Skeletal muscle tissue (tissue), 4 donors: ENCODE results near the gene AKAP8L. TPM values are rescaled to one million over a fixed set of nuclear protein-coding genes. Genes with fewer than 3 reads are reported as not detected.

Experiments
- H3K27ac ChIP-seq: one replicate; pipeline ENCODE4 v1.7.0; 2013; ENCODE audit warnings: mild to moderate bottlenecking, low read depth, low read length, inconsistent platforms
- H3K27me3 ChIP-seq, 3 donors: one replicate each; pipeline ENCODE4 v1.7.0; 2013; ENCODE audit warnings: low read length in 3 of 3; ENCODE audit not compliant: control insufficient read depth in 3 of 3, insufficient read depth in 3 of 3
- H3K36me3 ChIP-seq, 3 donors: one replicate each; pipeline ENCODE4 v1.7.0; 2013; ENCODE audit warnings: low read length in 3 of 3; ENCODE audit not compliant: control insufficient read depth in 3 of 3, insufficient read depth in 3 of 3
- H3K4me1 ChIP-seq, 3 donors: one replicate each; pipeline ENCODE4 v1.7.0; 2013; ENCODE audit warnings: low read length in 3 of 3, mild to moderate bottlenecking in 3 of 3; ENCODE audit not compliant: control insufficient read depth in 3 of 3, insufficient read depth in 3 of 3
- H3K4me3 ChIP-seq, 3 donors: one replicate each; pipeline ENCODE4 v1.7.0; 2013; ENCODE audit warnings: low read length in 3 of 3
- H3K9ac ChIP-seq, 3 donors: one replicate each; pipeline ENCODE4 v1.7.0; 2013; ENCODE audit warnings: low read length in 3 of 3, mild to moderate bottlenecking in 3 of 3, moderate library complexity in 2 of 3, low read depth in 1 of 3
- H3K9me3 ChIP-seq, 3 donors: one replicate each; pipeline ENCODE4 v1.7.0; 2013; ENCODE audit warnings: low read length in 3 of 3; ENCODE audit not compliant: control insufficient read depth in 3 of 3
- total RNA-seq: library from RNA; depleted of rRNA; stranded (reverse); fragments of >200 nt; gene quantifications from one replicate; pipeline ENCODE4 v1.2.3, GENCODE V29; 2014
- donor health status: Osteomylitis.

Gene AKAP8L
- total RNA-seq, 1 donor from 2014 or later = 39.1 TPM

DNA sequence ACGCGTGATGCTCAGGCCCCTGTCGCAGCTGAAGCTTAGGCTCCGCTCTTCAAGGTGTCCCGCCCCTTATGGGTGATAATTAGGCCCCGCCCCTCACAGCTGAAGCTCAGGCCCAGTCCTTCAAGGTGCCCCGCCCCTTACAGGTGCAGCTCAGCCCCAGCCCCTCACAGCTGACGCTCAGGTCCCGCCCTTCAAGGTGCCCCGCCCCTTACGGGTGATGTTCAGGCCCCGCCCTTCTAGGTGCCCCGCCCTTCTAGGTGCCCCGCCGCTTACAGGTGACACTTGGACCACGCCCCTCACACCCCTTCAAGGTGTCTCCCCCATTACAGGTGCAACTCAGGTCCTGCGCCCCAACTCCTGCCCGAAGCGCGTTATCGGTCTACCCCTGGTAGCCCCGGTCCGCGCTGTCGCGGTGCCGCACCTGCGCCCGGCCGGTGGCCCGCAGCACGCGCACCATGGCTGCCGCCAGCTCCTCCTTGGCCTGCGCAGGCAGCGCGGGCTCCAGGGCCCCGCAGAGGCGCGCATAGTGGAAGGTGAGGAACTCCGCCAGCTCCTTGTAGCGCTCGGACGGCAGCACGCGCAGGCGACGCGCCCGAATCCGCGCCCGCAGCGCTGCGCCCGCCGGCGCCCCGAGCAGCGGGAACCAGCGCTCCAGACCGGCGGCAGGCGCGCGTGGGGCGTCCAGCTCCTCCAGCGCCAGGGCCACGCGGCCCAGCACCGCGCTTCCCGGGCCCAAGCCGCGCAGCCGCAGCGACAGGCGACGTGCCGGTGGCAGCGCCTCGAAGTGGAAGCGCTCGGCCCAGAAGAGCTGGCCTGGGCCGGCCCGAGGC, 38.3 kb upstream of the AKAP8L start:
- Histone ChIP-seq H3K9ac (peak overlapping the region in 1 of 3 donors; percentile 40), H3K36me3 (no peaks in the 10 kb centered on the region), H3K27ac (no peak overlapping the region), H3K4me3 (peak overlapping the region in 2 of 3 donors; percentile 32 to 56), H3K9me3 (no peaks in the 10 kb centered on the region), H3K4me1 (peaks cover 15 to 23% (median 21%) of the 10 kb centered on the region in 3 donors), H3K27me3 (peaks cover 28 to 41% (median 33%) of the 10 kb centered on the region in 3 donors)

DNA sequence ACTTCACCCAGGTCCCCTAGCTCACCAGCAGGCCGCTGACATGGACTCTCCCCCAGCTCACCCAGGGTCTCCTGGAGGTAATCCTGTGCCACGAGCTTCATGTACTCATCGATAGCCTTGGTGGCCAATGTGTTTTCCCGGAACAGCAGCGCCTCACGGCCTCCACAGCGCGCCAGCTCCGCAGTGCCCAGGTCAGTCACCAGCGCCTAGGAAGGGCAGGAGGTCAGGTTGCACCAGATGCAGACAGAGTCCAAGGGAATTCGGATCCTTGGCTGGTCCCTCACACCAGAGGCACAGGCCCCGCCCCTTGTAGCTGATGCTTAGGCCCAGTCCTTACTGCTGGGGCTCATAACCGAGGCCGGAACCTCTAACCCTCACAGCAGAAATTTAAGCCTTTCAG, 37.7 kb upstream of the AKAP8L start:
- peaks cover 28 to 41% (median 33%) of the 10 kb centered on the region in 3 donors for H3K27me3 ChIP-seq
- no peaks in the 10 kb centered on the region for H3K9me3 ChIP-seq
- H3K27ac ChIP-seq = no peak overlapping the region
- peaks cover 15 to 23% (median 21%) of the 10 kb centered on the region in 3 donors for H3K4me1 ChIP-seq
- H3K9ac ChIP-seq = no peak overlapping the region
- H3K4me3 ChIP-seq = no peak overlapping the region
- H3K36me3 ChIP-seq = no peaks in the 10 kb centered on the region

DNA sequence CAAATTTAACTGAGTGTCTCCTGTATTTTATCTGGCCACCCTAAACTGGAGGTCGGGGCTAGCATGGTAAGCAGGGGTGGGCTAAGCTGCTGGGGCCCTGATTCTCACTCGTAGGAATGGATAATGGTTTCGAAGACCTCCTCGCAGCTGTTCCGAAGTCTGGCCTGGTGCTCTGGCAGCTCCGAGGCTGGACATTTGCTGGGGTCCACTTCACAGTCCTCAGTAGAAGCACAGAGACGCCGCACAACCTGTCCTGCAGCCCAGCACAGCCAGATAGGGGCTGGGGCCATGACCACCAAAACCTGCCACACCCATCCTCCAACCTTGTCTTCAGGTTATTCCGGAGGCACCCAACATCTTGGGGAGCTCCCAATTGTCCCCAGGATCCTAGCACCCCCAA, 37.2 kb upstream of the AKAP8L start:
- H3K9me3 ChIP-seq = no peaks in the 10 kb centered on the region
- H3K4me3 ChIP-seq = no peak overlapping the region
- no peak overlapping the region for H3K27ac ChIP-seq
- H3K4me1 ChIP-seq = peaks cover 15 to 23% (median 21%) of the 10 kb centered on the region in 3 donors
- peaks cover 28 to 41% (median 33%) of the 10 kb centered on the region in 3 donors for H3K27me3 ChIP-seq
- no peaks in the 10 kb centered on the region for H3K36me3 ChIP-seq
- no peak overlapping the region for H3K9ac ChIP-seq

DNA sequence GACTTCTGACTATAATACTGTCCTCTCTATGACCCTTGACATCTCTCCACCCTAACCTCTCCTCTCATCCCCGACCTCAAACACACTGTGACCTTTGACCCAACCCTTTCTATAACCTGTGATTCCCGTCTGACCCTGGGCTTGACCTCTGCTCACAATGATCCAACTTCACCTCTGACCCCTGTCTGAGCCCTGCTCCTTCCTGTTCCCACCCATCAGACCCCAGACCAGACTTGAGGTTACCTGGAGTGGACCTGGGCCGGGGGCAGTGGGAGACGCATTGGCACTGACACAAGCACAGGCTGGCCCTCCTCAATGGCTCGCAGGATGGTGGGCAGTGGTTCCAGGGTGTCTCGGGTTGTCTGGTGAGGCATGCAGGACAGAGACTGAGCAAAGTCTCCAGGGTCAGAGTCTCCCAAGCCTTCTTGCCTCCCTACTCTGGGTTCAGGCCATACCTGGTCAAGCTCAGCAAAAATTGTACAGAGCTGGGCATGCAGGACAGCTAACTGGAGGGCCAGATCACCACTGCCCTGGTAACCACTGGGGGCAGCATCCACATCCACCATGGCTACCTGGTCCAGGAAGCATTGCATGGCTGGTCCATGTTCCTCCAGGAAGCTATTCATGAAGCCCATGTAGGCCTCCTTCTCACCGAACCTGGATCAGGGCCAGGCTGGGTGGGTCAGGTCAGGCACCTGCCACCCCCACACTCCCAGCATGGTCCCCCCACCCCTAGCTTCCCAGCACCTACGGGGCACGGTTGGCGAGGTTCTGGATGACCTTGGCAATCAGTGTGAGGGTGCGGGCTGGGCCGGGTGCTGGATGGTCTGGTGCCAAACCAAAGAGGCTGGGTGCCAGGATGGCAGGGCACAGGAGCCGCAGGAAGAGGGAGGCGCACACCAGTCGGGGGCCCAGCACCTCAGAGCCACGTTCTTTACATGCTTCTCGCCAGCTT, 35.4 kb upstream of the AKAP8L start:
- no peak overlapping the region for H3K4me3 ChIP-seq
- H3K4me1 ChIP-seq = peaks cover 18 to 24% (median 23%) of the 10 kb centered on the region in 3 donors
- peaks cover 28 to 41% (median 33%) of the 10 kb centered on the region in 3 donors for H3K27me3 ChIP-seq
- no peaks in the 10 kb centered on the region for H3K36me3 ChIP-seq
- H3K9me3 ChIP-seq = no peaks in the 10 kb centered on the region
- H3K9ac ChIP-seq = peak overlapping the region in 1 of 3 donors; percentile 25
- H3K27ac ChIP-seq = no peak overlapping the region

DNA sequence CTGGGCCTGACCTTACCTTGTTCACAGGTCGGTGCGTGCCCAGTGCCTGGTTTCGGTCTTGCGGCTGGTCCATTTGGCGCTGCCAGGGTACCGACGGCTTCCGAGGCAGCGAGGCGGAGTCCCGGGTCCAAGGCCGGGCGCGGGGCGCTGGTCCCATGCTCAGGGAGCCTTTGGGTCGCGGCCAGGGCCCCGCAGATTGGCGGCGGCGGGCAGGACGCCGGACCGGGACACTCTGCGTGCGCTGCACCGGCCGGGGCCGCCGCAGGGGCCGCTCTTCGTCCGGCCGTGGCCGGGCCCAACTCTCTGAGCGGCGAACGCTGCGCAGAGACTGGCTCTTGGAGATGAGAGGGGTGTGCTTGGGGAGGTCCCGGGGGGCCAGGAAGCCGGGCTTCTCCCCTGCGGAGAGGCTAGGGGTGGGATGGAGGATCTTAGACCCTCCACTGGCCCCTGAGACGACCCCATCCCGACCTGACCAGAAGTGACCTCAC, 34.3 kb upstream of the AKAP8L start:
- peak overlapping the region; percentile 54 to 73 (median 59) for H3K9ac ChIP-seq
- no peak overlapping the region for H3K27ac ChIP-seq
- H3K9me3 ChIP-seq = no peaks in the 10 kb centered on the region
- H3K27me3 ChIP-seq = peaks cover 25 to 38% (median 33%) of the 10 kb centered on the region in 3 donors
- H3K4me3 ChIP-seq = peak overlapping the region; percentile 61 to 80 (median 68)
- peaks cover 18 to 33% (median 32%) of the 10 kb centered on the region in 3 donors for H3K4me1 ChIP-seq
- H3K36me3 ChIP-seq = no peaks in the 10 kb centered on the region

DNA sequence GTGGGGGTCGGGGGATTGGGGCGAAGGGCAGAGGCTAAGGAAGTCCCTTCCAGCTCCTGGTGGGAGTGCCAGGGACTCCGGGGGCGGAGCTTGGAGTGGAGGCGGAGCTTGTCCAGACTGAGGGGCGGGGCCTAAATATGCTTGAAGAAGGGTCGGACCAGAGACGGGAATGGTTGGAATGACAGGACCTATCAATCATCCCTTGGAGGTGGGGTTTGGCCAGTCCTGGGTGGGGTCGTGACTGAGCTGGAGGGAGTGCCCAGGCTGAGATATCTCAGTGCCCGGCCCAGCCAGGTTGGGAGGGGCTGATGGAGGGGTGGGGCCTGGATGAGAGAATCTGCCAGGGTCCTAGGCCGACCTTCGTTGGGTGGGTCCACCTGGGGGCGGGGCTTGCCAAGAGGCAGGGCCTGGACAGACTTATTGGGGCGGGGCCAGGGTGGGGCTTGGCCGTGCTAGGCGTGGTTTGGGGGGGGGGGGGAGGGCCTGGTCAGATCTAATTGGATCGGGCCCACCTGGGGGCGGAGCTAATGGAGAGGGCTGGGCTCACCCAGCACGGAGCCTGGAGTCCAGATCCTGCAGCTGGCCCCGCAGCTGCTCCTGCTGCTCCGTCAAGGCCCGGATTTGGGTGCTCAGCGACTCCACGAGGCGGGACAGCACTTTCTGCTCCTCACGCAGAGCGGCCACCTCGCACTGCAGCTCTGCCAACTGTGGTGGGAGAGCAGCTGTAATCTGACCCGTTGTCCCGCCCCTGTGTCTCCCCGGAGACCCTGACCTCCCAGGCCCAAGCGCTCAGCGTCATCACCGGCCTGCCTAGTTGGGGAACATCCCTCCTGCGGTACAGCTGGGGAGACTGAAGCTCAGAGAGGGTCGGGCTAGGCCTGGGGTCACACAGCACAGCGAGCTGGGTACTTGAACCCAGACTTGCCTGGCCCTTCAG, 33.6 kb upstream of the AKAP8L start:
- Histone ChIP-seq H3K4me3 (peak overlapping the region; percentile 61 to 80 (median 68)), H3K27me3 (peaks cover 18 to 30% (median 26%) of the 10 kb centered on the region in 3 donors), H3K36me3 (peaks cover 0 to 5% (median 2%) of the 10 kb centered on the region in 3 donors), H3K27ac (no peak overlapping the region), H3K9me3 (no peaks in the 10 kb centered on the region), H3K9ac (peak overlapping the region; percentile 54 to 73 (median 59)), H3K4me1 (peaks cover 16 to 29% (median 28%) of the 10 kb centered on the region in 3 donors)

DNA sequence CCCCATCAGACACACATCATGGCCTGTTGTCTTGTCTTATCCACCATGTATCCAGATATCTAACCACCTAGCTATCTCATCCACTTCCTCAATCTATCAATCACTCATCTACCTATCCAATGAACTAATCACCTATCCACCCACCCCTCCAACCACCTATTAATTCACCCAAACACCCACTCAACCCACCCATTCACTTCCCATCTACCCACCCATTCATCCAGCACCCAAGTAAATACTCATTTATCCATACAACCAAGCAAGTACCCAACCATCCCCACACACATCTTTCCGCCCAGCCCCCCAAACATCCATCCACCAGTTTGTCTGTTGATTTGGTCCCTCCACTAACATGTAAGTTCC, 31.7 kb upstream of the AKAP8L start:
- H3K27me3 ChIP-seq = peaks cover 8 to 12% (median 9%) of the 10 kb centered on the region in 3 donors
- no peak overlapping the region for H3K9ac ChIP-seq
- no peaks in the 10 kb centered on the region for H3K9me3 ChIP-seq
- H3K36me3 ChIP-seq = peaks cover 0 to 7% (median 2%) of the 10 kb centered on the region in 3 donors
- no peak overlapping the region for H3K4me3 ChIP-seq
- H3K27ac ChIP-seq = peak overlapping the region; percentile 45
- H3K4me1 ChIP-seq = peaks cover 24 to 41% (median 37%) of the 10 kb centered on the region in 3 donors

DNA sequence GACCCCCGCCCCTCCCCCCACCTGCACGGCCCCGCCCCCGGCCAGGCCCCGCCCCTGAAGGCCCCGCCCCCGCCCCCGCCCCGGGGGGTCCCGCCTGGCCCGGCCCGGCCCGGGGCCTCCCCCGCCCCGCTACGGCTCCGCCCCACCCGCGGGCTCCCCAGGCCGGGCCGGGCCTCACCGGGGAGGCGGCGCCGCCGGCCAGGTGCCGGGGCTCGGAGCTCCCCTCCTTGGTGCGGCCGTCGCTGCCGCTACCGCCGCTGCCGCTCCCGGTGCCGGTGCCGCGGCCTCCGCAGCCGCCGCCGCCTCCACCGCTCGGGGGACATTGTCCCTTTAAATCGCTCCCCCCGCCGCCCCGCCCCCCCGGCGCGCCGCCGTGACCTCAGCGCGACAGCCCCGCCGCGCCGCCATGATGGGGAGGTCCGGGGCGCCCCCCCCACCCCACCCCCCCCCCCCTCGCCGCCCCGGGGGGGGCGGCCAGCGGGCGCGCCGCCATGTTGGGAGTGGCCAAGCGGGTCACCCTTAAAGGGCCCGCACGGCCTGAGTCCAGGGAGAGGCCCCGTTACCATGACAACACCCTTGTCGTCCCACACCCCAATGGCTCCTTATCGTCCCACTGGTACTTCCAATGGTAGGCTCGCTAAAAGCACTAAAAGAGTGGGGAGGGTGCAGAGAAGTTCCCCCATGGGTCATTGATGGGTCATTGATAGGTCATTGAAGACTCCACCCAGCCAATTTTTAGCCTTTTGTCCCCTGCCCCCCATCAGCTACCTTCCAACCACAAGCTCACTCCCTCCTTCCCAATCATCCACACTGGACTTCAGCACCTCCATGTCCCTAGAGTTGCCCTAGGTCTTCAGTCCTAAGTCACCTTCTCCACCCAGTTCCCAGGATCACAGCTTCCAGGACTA, 31.1 kb upstream of the AKAP8L start, which contains the start of gene WIZ:
Gene WIZ, minus strand, starts transcription at position 337 of the 908 bp plus-strand sequence. CDS start 1,649 bp downstream, outside the sequence.
- peaks cover 30 to 47% (median 44%) of the 10 kb centered on the region in 3 donors for H3K4me1 ChIP-seq
- peak within 1 kb of the TSS; percentile 62 to 73 (median 73) for H3K4me3 ChIP-seq
- peak within 1 kb of the TSS; percentile 70 to 90 (median 71) for H3K9ac ChIP-seq

More for the DNA sequence above, 31.1 kb upstream of the AKAP8L start, which contains the start of gene WIZ:
- Histone ChIP-seq H3K36me3 (peaks cover 0 to 7% (median 2%) of the 10 kb centered on the region in 3 donors), H3K27me3 (peaks cover 3 to 8% (median 6%) of the 10 kb centered on the region in 3 donors), H3K27ac (peak within 1 kb of the TSS; percentile 45), H3K9me3 (no peaks in the 10 kb centered on the region)
